Activated CD8-positive, alpha-beta memory T cell treated with anti-CD3 and anti-CD28 coated beads, Interleukin-2, amount 50 U/mL, for 24 hours (primary cell): Measurements from ENCODE around the gene DDX10.

Experiments
- DNase-seq: peaks from one replicate; pipeline ENCODE4 v3.0.0-alpha.2; 2020; ENCODE audit errors: extremely low read depth

The DDX10 gene

DNA sequence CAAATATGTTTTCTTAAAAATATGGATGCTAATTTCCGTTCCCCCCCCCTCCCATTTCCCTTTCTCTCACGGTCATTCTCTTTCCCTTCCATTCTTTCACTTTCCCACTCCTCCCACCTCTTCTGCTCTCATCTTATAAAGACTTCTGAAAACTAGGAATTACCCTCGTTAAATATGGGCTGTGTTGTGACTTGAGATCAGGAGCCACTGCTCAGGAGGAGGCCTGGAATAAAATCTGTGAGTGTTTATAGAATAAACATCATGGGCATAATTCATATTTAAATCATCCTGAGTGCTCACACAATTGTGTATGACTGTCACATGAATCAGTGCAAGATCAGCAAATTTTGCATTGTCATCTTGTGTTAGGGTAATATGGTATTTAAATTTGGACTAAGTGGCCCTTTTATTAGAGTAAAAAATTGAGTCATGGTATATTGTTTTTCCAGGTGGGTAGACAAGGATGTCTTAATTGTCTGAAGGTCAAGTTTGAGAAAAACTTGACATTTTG lies 208.0 kb downstream of the DDX10 start:
- DNase-seq, result no peak

DNA sequence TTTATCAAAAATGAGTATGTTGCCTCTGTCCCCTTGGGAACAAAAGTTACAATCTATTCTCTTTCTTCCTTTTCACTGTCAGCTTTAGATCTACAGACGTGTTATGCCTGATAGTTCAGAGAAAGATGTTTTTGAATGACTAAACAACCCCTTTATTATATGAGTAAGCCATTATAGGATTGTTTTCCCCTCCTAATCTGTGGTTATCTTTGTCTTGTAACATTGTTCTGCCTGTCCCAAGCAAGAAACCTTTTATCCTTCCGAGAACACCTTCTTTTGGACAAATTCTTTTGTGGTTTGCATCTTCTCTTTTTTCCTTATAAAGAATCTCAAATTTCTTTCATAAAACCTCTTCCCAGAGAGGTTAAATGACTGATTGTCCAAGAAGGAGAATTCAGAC lies 208.4 kb downstream of the DDX10 start:
- DNase-seq, result no peak

DNA sequence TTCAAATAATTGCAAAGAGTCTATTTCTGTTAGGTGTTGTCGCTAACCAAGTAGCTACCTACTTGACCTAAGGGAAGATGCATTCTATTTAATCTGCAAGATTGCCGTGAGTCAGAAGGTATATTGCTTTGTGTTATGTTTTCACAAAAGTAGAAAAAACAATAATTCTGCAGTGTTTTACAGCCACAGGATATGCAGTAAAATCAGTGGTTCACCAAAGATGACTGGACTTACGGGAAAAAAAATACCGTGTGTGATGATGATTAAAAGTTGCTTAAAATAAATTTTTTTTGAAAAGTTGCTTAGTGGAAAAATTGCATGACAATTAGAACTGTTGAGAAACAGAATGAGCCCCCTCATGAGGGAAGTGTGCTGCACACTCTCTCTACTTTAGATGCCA lies 209.1 kb downstream of the DDX10 start:
- no peak for DNase-seq

DNA sequence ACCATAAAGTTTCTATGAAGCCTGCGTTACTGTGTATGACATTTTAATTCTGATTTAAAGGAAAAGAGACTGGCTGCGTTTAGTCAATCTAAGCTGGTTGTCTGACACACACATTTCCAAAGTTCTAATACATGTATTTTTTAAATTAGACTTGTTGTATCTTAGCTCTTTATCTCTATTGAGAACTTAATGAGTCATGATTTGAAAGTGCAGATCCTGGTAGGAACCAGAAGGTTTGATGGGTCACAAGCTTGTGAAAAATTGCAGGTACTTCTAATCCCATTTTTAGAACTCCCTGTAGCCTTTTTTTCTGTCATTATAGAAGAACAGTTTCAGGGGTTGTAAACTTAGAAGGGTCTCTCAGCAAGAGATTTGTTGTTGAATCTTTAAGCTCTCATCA lies 210.3 kb downstream of the DDX10 start:
- no peak for DNase-seq

DNA sequence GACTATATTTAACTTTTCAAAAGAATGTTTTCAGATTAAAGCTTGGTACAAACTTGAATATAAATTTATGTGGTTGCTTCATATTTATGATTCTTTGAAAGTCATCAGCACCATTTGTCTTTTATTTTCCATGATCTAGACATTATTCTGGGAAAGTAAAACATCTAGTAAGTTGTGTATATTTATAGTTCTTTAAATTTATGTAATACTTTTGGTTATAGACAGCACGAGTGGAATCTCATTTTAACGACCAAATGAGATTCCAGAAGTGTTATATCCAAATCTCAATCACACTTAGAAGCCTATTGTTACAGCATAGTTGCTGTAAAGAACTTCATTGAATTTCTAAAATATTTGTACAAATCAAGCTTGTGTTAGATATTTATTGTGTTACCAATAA lies 212.3 kb downstream of the DDX10 start:
- DNase-seq, result no peak

DNA sequence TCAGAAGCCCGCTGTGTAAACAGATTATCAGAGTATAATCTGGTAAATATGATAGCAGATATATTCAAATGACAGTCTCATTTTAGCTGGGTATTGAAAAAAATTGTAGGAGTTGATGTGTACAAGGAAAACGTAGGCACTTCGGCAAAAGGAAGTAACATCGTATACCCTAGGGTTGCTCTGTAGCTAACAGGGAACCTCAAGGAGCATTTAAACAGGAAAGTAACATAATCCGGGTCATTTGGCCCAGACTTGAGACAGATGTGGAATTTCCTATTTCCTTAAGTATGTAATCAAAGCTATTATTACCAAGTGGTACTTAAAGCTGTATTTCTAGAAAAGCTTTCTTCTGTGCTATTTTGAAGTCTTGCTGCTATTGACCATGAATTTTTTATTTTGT lies 215.6 kb downstream of the DDX10 start:
- no peak for DNase-seq

DNA sequence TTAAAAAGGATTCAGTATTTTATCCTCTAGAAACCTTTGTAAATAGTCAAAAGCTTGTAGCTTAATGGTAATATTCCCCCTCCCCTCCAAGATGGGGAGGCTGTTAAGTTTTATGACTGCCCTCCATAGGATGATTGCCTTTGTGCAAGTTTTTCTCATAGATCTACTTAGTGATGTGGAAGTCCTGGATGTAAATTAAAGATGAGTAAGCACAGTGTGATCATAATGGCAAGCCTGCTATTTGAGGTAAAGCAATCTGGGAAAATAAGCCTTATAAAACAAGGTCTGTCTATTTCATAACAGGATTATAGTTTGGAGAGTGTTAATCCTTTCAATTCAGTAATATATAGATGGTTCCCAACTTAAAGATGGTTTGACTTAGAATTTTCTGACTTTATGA lies 216.3 kb downstream of the DDX10 start:
- DNase-seq, result no peak

DNA sequence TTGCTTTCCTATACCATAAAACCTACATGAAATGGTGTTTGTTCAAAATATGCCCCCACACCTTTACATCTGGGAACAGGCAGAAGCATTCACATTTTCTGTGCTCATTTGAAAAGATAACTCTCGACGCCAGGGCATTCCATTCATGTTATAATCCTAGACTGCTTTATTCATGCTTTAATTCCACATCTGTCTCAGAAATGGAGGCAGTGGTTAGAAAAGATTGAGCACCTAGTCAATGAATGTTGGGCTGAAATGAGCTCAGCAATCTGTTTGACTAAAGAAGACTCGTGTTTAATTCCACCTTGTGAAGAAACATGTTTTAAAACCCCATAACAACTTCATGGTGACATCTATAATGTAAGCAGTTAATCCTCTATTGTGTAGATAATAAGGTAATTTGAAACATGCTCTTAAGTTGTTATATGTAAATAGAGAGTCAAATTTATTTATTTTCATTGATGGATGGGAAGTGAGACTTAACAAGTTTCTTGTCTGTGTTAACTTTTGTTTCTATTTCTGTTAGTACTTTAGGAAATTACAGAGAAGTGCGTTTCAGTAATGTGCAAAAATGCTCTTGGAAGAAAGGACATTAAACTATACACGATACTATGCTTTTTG lies 217.5 kb downstream of the DDX10 start:
- DNase-seq, result no peak

DNA sequence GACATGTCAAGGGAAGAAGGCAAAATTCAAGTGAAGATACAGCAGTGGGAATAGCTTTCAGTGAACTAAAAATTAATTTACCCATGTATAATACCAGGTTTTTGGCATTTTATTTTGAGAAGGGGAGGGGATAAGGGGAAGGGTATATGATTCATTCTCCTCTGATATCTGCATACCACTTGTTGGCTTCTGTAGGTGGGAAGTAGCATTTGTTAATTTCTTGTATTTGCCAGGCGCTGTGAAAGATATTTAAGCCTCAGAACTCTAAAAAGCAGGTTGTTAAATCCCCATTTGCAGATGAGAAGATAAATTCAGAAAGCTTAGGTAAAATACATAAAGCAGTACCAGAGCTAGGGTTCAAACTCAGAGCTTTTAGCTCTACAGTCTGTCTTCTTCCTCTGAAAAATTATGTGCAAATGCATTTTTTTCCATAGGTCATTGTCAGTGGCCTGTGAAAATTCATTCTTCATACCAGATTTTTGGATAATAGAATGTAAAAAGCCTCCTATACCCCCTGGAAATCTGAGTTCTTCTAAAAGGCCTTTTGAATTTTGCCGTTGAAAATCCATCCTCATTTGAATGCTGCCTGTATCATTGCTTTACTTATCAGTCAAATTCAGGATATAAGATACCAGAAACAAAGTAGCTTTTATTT lies 221.3 kb downstream of the DDX10 start:
- DNase-seq, result no peak

DNA sequence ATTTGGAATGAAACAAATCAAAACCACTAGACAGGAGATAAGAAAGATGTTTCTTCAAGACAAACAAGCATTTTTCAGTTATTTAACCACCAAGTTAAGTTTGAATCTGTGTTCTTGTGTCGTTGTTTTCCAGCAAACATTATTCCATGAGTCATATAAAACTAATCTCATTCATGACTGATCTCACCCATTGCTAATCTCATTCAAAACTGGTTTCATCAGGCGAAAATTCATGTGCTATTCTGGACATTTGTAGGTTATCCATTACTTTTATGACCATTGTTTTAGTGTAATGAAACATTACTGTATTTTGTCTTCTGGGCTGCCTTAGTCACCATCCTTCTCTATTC lies 221.8 kb downstream of the DDX10 start:
- no peak for DNase-seq

DNA sequence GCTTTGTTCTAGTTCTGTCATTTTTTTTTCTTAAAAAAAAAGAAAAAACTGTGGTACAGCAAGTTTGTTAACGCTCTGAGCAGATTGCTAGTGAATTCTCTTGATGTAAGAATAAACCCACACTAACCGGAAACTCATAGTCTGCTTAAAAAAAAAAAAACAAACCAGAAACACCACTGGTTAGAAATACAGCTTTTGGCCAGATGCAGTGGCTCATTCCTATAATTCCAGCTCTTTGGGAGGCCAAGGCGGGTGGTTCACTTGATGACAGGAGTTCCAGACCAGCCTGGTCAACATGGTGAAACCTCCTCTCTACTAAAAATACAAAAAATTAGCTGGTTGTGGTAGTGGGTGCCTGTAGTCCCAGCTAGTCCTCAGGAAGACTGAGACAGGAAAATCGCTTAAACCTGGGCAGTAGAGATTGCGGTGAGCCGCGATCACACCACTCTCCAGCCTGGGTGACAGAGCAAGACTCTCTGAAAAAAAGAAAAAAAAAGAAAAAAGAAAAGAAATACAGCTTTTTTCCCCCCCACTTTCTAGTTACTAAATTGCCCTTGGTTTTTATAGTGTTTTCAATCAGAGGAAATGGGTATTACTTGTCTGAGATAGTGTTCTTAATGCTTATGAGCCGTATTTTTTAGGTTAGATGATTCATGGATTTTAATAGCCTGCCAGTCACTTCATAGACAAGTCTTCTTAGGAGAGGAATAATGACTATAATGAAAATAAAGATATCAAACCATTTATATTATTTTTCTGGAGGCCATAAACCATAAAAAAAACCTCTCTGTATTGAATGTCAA lies 222.8 kb downstream of the DDX10 start:
- DNase-seq, result no peak

DNA sequence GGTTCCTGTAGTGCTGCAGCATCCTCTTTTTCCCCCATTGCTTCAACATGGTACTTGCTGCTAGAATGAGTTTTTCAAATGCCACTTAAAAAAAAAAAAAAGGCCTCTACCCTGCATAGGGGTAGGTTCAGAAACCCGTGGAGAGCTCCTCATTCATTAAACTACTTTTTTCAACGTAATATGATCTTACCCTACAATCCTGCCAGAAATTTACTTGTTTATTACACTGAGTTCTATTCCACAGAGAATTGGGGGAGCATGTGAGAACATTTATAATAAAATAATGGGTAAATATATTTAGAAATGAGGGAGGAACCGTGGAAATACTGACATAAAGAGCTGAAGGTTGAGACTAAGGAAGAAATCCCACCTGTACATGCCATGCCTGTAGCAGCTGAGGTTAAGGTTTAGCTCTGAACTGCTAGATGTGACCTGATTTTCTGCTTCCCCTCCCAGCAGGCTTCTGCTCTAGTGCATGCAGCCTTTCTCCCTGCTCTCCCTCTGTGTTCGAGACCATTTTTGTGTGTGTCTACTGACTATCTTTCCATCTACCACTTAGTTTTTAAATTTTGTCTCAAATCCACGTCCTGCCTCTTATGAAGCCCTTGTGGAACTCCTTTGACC lies 225.7 kb downstream of the DDX10 start:
- DNase-seq, result no peak

DNA sequence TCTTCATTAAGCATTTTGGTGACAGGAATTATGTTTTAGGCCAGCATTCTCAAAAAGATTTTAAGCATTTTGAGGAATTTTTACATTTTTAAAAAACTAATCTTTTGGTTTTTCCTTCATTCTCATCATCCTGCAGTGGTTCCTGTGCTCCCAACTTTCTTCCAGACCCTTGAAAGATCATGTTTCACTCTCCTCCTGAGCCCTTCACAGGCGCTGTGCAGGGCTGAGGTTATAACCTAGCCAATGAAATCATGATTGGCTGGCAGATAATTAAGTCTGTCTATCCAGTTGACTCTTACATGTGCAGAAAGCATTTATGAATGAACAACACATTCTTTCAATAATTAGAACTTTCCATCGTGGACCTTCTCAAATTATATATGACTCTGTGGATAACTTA lies 226.3 kb downstream of the DDX10 start:
- DNase-seq, result no peak

DNA sequence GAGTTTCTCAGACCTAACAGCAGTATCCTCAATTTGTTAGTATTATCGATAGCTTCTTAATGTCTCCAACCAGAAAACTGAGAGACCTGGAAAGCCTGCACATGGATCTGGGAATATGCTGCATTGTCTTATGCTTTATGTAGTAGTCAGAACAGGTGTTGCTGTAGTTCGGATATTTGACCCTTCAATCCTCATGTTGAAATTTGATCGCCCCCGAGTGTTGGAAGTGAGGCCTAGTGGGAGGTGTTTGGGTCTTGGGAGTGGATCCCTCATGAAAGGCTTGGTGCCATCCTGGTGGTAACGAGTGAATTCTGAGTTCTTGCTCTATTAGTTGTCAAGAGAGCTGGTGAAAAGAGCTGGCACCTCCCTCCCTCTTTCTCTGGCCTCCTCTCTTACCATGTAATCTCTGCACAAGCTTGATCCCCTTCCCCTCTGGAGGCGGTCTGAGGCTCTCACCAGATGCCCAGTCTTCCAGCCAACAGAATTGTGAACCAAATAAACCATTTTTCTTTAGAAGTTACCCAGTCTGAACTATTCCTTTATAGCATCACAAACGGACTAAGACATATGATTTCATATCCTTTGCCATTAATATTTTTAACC lies 227.1 kb downstream of the DDX10 start:
- no peak for DNase-seq

DNA sequence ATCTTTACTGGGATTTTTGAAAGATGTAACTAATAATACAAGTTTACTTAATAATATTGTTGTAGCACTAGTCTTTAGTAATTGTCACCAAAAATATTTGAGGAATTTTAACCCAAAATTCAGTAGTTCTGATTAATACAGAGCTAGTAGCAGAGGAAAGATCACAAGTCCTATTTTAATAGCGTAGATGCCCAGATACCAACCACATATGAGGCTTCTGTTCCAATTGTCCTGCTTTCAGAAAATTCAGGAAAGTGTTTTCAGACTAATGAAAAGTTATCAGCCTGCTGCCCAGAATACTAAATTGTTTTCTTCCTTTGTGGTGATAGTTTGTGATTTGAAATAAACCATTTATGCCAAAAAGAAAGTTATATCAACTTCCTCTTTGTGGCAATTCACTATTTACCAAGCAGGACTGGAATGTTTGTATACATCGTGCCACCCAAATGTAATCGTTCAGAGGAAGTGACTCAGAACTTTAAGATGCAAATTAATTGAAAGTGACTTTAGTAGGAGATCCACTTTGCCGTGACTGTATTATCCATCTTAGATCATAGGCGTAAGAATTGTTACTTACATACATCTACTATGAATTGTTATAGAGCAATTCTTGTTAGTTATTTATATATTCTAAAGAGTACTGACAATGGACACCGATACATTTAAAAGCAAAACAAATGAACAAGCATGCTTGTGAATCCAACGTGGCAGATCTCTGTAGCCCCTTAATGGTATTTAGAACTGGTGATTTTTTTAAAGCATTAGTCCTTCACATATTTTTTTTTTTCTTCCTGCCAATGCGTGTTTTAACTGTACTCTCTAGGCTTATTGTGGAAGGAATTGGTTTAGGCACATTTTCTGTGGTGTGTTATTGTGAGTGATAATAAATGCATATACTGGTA lies 231.0 kb downstream of the DDX10 start:
- no peak for DNase-seq

DNA sequence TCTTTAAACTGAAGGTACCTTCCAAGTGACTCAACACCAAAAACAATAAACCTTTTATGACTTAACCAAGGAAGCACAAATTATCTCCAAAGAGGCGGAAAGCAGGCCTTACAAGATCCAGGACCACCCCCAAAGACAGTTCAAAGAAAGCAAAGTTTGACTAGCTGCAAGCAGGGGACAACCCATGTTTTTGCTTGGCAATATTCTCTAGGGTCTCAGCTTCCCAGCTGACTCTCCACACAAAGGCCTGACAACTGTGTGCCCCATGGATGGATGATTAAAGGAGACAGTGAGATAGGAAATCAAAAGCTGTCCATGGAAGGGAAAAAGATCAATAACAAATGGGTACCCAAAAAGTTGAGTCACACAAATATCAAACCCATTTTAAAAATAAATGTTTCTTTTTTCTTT lies 232.2 kb downstream of the DDX10 start:
- no peak for DNase-seq

DNA sequence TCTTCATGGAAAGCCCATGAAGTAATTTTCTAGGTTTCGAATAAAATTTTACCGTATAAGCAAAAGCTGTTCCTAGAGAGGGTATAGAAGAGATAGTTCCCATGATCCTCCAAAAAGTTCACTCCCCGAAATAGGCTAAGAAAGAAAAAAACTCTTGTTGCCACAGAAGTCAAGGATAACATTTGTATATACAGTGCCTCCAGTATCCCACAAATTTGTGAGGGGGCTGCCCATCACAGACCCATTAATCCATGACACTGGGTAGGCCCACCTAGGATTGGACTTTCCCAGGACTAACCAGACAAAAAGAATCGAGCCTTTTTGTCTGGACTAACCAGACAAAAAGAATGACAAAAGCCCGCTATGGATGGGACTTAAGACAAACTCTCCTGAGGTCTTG lies 233.0 kb downstream of the DDX10 start:
- DNase-seq, result no peak

DNA sequence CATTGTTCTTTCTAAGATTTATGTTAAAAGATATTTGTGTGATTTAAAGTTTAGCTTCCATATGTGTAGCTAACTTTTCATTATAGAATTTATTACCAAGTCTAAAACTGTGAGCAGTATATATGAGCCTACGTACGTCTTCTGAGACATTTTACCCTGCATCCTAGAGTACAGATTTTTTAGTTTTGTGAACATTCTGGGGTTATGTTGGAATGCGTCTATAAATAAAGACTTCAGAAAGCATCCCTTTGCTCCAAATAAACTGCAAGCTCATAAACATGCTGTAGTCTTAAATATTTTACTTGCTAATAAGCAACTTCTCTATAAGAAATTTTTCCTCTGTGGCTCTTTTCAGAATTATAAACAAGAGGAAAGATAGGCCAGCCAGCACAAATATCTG lies 236.5 kb downstream of the DDX10 start:
- DNase-seq, result no peak

DNA sequence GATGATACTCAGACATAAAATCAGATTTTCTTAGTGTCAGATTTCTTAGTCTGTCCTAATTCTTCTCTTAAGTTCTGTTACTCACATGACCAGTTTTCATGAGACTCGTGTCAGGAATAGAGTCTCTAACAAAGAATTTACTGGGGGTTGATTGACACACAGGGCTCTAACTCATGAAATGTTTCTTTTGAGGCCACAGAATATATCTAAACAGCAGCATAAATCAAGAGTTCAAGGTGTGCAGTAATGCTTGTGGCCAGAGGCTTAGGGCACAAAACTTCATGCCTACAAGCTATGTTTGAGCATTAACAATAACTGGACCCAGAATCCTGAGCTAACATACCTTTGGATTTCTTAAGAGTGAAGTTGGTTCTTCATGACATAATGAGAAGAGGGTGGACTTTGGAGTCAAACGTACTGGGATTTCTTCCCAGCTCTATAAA lies 237.2 kb downstream of the DDX10 start:
- DNase-seq, result no peak

DNA sequence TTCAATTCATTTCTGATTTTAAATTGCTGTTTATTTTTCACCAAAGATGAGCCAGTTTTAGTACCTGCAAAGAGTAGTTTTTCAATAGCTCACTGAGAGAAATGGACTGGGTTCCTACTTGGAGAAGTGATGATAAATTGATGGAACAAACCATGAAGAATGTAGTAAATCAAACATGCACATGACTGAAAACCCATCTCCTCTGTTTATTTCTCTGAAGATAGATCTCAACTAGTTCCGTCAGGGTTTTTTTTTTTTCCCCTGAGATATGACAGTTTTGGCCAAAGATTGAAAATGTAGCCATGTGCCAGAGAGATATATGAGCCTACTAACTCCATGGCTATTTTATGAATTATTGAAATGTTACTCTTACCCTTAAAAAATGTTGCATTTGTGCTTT lies 239.6 kb downstream of the DDX10 start:
- no peak for DNase-seq

DNA sequence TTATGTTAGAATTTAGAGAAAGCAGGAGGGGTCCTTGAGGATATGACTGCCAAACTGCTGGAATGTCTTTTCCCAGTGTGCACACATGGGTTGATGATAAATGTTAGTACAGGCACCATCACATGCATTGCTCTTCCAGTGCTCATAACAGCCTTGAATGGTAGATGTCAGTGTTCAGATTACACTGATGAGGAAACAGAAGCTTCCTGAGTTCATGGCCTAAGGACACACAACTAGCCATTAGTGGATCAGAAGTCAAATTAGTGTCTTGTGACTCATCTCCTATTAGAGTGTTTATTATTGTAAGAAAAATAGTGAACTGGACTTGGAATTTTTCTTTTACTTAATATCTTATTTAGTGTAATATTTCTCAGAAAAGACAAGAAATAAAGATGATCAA lies 241.5 kb downstream of the DDX10 start:
- no peak for DNase-seq
